Prostate gland (tissue), 2 donors: ENCODE data around the gene CNPY4. TPM values are rescaled to one million over a fixed set of nuclear protein-coding genes. Genes with fewer than 3 reads are reported as not detected.

Experiments
- DNase-seq: peaks from one replicate; pipeline ENCODE4 v3.0.0-alpha.2; 2019; ENCODE audit warnings: low spot score
- H3K27ac ChIP-seq, 2 donors: fragments of 200-600 bp; sonication (generic); 2 replicates each; pipeline ENCODE4 v1.5.1; 2017 to 2019
- H3K27me3 ChIP-seq: fragments of 200-600 bp; sonication (generic); replicated peaks from 2 replicates; pipeline ENCODE4 v1.5.1; 2019; ENCODE audit not compliant: insufficient read depth
- H3K36me3 ChIP-seq, 2 donors: fragments of 200-600 bp; sonication (generic); 1 replicate in 1 of 2; 2 replicates in 1 of 2; pipeline versions ENCODE4 v1.5.1 to v1.8.1; 2017 to 2019
- H3K4me1 ChIP-seq: fragments of 200-600 bp; sonication (generic); replicated peaks from 2 replicates; pipeline ENCODE4 v1.5.1; 2019
- H3K4me3 ChIP-seq, 2 donors: fragments of 200-600 bp; sonication (generic); 2 replicates each; pipeline ENCODE4 v1.5.1; 2017 to 2019
- H3K9me3 ChIP-seq: fragments of 200-600 bp; sonication (generic); 2 replicates; pipeline ENCODE4 v1.5.1; 2017
- CTCF ChIP-seq, 4 experiments: fragments of 200-600 bp in 2 of 4; fragments of 450-650 bp in 2 of 4; sonication (generic) in 2 of 4; IDR thresholded peaks; 1 replicate in 3 of 4; 2 replicates in 1 of 4; pipeline ENCODE4 v1.5.1; 2016 to 2019; ENCODE audit warnings: antibody characterized with exemption in 4 of 4, mild to moderate bottlenecking in 2 of 4, moderate library complexity in 2 of 4
- POLR2A ChIP-seq: fragments of 450-650 bp; IDR thresholded peaks from one replicate; pipeline ENCODE4 v1.6.1; 2016; ENCODE audit warnings: antibody characterized with exemption, mild to moderate bottlenecking
- POLR2AphosphoS5 ChIP-seq: sonication (generic); formaldehyde crosslinking; IDR thresholded peaks from one replicate; pipeline ENCODE4 v1.6.1; 2017; ENCODE audit warnings: antibody characterized with exemption
- WGBS: methylation state at CpG from one replicate; pipeline ENCODE4 v1.1.5; 2018; 5-methylcytosine and 5-hydroxymethylcytosine counted together
- intact Hi-C: fragments of 100-400 bp; cut with DNase I; formaldehyde crosslinking; loops from one replicate; pipeline ENCODE4 v1.14.2; 2022
- total RNA-seq, 2 donors: library from RNA; depleted of rRNA; stranded (reverse); fragments of >200 nt; gene quantifications; one replicate each; pipeline ENCODE4 v1.1.0, GENCODE V29; 2016

CNPY4 gene
- total RNA-seq, 2 donors from 2014 or later, result 1.6 to 16.1 TPM

DNA sequence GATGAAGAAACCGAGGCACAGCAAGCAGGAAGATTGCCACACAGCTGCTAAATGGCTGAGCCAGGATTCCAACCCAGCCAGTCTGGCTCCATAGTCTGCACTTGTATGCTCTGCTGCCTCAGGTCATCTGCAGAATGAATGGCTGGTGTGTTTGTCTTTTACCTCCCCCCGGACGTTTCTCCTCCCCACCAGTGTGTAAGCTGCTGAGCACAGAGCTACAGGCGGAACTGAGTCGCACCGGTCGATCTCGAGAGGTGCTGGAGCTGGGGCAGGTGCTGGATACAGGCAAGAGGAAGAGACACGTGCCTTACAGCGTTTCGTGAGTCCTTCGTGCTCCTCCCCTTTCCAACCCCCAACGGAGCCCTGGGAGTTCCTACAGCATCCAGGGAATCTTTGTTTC is 2.6 kb downstream of the CNPY4 start:
- no peak for TF ChIP-seq CTCF (IDR thresholded peaks at IDR 0.05)
- no peak for TF ChIP-seq POLR2A
- no peak for TF ChIP-seq POLR2AphosphoS5
- no peaks in the 10 kb centered on the region for H3K9me3 ChIP-seq
- 49% methylated on average over 13 of the region's 13 CpGs for WGBS
- H3K4me1 ChIP-seq, result peaks cover 6% of the 10 kb centered on the region
- H3K27ac ChIP-seq, result no peak overlapping the region
- H3K36me3 ChIP-seq, result no peaks in the 10 kb centered on the region
- intact Hi-C loops, result loop anchor here (10.0 kb wide), 2 partner anchors 127 to 223 kb away; no protein-coding TSS in a partner anchor
- H3K4me3 ChIP-seq, result no peak overlapping the region
- DNase-seq, result no peak
- H3K27me3 ChIP-seq, result no peaks in the 10 kb centered on the region

DNA sequence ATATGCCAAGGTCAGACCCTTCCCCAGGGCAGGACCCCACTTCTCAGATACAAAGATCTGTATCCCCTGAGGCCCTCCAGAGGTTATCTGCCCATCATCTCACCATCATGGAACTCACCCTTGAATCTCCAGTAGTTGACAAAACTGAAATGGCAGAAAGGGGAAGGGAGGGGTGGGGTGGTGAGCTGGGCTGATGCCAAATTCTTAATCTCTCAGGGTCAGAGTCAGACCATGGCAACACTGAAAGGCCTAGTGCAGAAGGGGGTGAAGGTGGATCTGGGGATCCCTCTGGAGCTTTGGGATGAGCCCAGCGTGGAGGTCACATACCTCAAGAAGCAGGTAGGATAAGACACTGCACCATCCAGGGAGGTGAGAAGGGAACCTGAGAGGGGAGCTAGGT is 3.1 kb downstream of the CNPY4 start:
- Histone ChIP-seq H3K9me3 (no peaks in the 10 kb centered on the region), H3K4me3 (no peak overlapping the region), H3K36me3 (no peaks in the 10 kb centered on the region), H3K27ac (no peak overlapping the region), H3K27me3 (no peaks in the 10 kb centered on the region), H3K4me1 (peaks cover 6% of the 10 kb centered on the region)
- DNase-seq, result no peak
- intact Hi-C loops, result loop anchor here (10.0 kb wide), 2 partner anchors 128 to 222 kb away; no protein-coding TSS in a partner anchor
- WGBS, result 90% methylated on average over 1 of the region's 1 CpG
- TF ChIP-seq POLR2AphosphoS5 (no peak), POLR2A (no peak), CTCF (IDR thresholded peaks at IDR 0.05) (no peak)

DNA sequence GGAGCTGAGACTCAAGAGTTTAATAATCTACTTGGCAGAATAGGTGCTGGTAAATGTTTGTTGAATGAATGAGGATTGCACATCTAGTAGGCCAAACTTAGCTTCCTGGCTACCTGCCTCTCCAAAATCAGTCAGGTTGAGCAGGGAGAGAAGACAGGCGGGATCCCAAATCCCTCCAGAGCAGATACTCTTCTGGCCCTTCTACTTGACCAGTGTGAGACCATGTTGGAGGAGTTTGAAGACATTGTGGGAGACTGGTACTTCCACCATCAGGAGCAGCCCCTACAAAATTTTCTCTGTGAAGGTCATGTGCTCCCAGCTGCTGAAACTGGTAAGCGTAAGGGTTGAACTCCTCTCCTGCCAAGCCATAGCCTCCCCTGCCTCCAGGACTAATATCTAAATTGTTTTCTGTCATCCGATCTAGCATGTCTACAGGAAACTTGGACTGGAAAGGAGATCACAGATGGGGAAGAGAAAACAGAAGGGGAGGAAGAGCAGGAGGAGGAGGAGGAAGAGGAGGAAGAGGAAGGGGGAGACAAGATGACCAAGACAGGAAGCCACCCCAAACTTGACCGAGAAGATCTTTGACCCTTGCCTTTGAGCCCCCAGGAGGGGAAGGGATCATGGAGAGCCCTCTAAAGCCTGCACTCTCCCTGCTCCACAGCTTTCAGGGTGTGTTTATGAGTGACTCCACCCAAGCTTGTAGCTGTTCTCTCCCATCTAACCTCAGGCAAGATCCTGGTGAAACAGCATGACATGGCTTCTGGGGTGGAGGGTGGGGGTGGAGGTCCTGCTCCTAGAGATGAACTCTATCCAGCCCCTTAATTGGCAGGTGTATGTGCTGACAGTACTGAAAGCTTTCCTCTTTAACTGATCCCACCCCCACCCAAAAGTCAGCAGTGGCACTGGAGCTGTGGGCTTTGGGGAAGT is 5.1 kb downstream of the CNPY4 start:
- H3K4me1 ChIP-seq, result peaks cover 6% of the 10 kb centered on the region
- H3K27me3 ChIP-seq, result no peaks in the 10 kb centered on the region
- no peak for DNase-seq
- H3K9me3 ChIP-seq, result no peaks in the 10 kb centered on the region
- no peak overlapping the region for H3K27ac ChIP-seq
- 79% methylated on average over 4 of the region's 4 CpGs for WGBS
- no peak for TF ChIP-seq POLR2A
- no peak for TF ChIP-seq CTCF (IDR thresholded peaks at IDR 0.05)
- no peak for TF ChIP-seq POLR2AphosphoS5
- no peak overlapping the region for H3K4me3 ChIP-seq
- intact Hi-C loops, result loop anchor here (5.0 to 10.0 kb wide), 3 partner anchors 37 to 220 kb away; partner anchors contain the start of gene COPS6
- H3K36me3 ChIP-seq, result no peaks in the 10 kb centered on the region

DNA sequence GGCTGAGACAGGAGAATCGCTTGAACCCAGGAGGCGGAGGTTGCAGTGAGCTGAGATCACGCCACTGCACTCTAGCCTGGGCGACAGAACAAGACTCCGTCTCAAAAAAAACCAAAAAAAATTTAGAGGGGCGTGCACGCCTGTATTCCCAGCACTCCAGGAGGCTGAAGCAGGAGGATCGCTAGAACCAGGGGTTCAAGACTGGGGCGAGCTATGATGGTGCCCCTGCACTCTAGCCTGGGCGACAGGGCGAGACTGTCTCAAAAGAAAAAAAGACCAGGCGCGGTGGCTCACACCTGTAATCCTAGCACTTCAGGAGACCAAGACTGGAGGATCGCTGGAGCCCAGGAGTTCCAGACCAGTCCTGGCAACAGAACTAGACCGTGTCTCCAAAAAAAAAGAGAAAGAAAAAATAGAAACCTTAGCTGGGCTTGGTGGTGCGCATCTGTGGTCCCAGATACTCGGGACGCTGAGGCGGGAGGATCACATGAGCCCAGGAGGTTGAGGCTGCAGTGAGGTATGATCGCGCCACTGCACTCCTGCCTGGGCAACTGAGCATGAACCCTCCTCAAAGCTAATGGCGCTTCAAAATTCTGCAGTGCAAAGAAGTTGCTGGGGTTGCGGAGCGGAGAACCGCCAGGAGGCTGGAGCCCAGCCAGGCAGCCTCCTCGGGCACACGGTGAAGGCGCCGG is 7.0 kb downstream of the CNPY4 start:
- TF ChIP-seq POLR2AphosphoS5, result no peak
- no peak for TF ChIP-seq POLR2A
- peak in 1 of 4 experiments; percentile 24 for TF ChIP-seq CTCF (IDR thresholded peaks at IDR 0.05)
- Histone ChIP-seq H3K9me3 (no peaks in the 10 kb centered on the region), H3K27ac (peak overlapping the region; percentile 96 to 98), H3K36me3 (no peaks in the 10 kb centered on the region), H3K4me1 (no peaks in the 10 kb centered on the region), H3K4me3 (peak overlapping the region; percentile 76 to 86), H3K27me3 (no peaks in the 10 kb centered on the region)
- intact Hi-C loops, result loop anchor here (5.0 to 10.0 kb wide), 3 partner anchors 39 to 218 kb away; partner anchors contain the start of gene COPS6
- no peak for DNase-seq
- WGBS, result 13% methylated on average over 22 of the region's 29 CpGs
